Cardiac muscle cell (in vitro differentiated cells and primary cell): Measurements from ENCODE around the gene LIPC. TPM values are rescaled to one million over a fixed set of nuclear protein-coding genes. Genes with fewer than 3 reads are reported as not detected.
A peak's percentile ranks its signal among the peaks of the same experiment; 100 is the strongest.

ENCODE experiments used
- DNase-seq, 2 donors: peaks; one replicate each; pipeline versions ENCODE4 v3.0.0 to v3.0.0-alpha.2; 2010 to 2017; ENCODE audit warnings: low read depth in 1 of 2, low spot score in 1 of 2
- H3K27ac ChIP-seq: fragments of 200-600 bp; sonication (generic); 2 replicates; pipeline ENCODE4 v1.5.1; 2016
- H3K27me3 ChIP-seq: fragments of 200-600 bp; sonication (generic); 2 replicates; pipeline ENCODE4 v1.6.0; 2016; ENCODE audit warnings: control low read depth
- H3K36me3 ChIP-seq: fragments of 200-600 bp; sonication (generic); 2 replicates; pipeline ENCODE4 v1.5.1; 2016; ENCODE audit warnings: control low read depth
- H3K4me1 ChIP-seq: fragments of 200-600 bp; sonication (generic); 2 replicates; pipeline ENCODE4 v1.8.1; 2017; ENCODE audit warnings: low read depth, mild to moderate bottlenecking, mixed run types
- H3K4me3 ChIP-seq: fragments of 200-600 bp; sonication (generic); 2 replicates; pipeline ENCODE4 v1.5.1; 2016; ENCODE audit warnings: mild to moderate bottlenecking
- H3K9me3 ChIP-seq: fragments of 200-600 bp; sonication (generic); 2 replicates; pipeline ENCODE4 v1.5.1; 2017; ENCODE audit warnings: low read depth, mild to moderate bottlenecking, control low read depth
- CTCF ChIP-seq: IDR thresholded peaks from 2 replicates; pipeline ENCODE4 v1.5.1; 2012; ENCODE audit warnings: low read depth, mild to moderate bottlenecking, low read length
- polyA plus RNA-seq: library from polyadenylated mRNA; unstranded; fragments of >200 nt; fragmentation: Nextera tagmentation; extraction: Ambion mirVana; gene quantifications from 2 replicates; pipeline ENCODE4 v1.2.1, GENCODE V29; 2016
- total RNA-seq: library from RNA; depleted of rRNA; stranded (reverse); fragments of >200 nt; gene quantifications from 2 replicates; pipeline ENCODE4 v1.2.3, GENCODE V29; 2016

Gene LIPC
- total and polyA plus RNA-seq, 2 experiments from 2014 or later = not detected

- Histone ChIP-seq H3K4me3 (no peak overlapping the region), H3K27me3 (no peaks in the 10 kb centered on the region), H3K36me3 (no peaks in the 10 kb centered on the region), H3K27ac (no peak overlapping the region), H3K4me1 (no peaks in the 10 kb centered on the region), H3K9me3 (no peaks in the 10 kb centered on the region)
- DNase-seq = no peak
- TF ChIP-seq CTCF = no peak
These were observed 91.1 kb downstream of the LIPC start for GRCh38 chr15:58522865-58523264.

- Histone ChIP-seq H3K27ac (no peak overlapping the region), H3K27me3 (no peaks in the 10 kb centered on the region), H3K4me1 (no peaks in the 10 kb centered on the region), H3K9me3 (no peaks in the 10 kb centered on the region), H3K36me3 (no peaks in the 10 kb centered on the region), H3K4me3 (no peak overlapping the region)
- TF ChIP-seq CTCF = no peak
- DNase-seq = no peak
These were observed 91.8 kb downstream of the LIPC start for GRCh38 chr15:58523634-58524033.

GRCh38 chr15:58524247-58524646 is 92.5 kb downstream of the LIPC start:
- Histone ChIP-seq H3K27me3 (no peaks in the 10 kb centered on the region), H3K36me3 (no peaks in the 10 kb centered on the region), H3K4me1 (no peaks in the 10 kb centered on the region), H3K4me3 (no peak overlapping the region), H3K9me3 (no peaks in the 10 kb centered on the region), H3K27ac (no peak overlapping the region)
- DNase-seq = peak in 1 of 2 donors; percentile 52
- TF ChIP-seq CTCF = no peak

GRCh38 chr15:58525991-58526421 is 94.2 kb downstream of the LIPC start:
- Histone ChIP-seq H3K9me3 (no peaks in the 10 kb centered on the region), H3K27me3 (no peaks in the 10 kb centered on the region), H3K4me1 (no peaks in the 10 kb centered on the region), H3K4me3 (no peak overlapping the region), H3K27ac (no peak overlapping the region), H3K36me3 (no peaks in the 10 kb centered on the region)
- TF ChIP-seq CTCF = no peak
- DNase-seq = no peak

GRCh38 chr15:58526647-58527192 is 94.9 kb downstream of the LIPC start:
- H3K4me1 ChIP-seq = no peaks in the 10 kb centered on the region
- H3K27ac ChIP-seq = no peak overlapping the region
- DNase-seq = no peak
- H3K36me3 ChIP-seq = no peaks in the 10 kb centered on the region
- TF ChIP-seq CTCF = no peak
- no peaks in the 10 kb centered on the region for H3K27me3 ChIP-seq
- no peak overlapping the region for H3K4me3 ChIP-seq
- H3K9me3 ChIP-seq = no peaks in the 10 kb centered on the region
